OCI-LY1 (cell line): Measurements from ENCODE around the gene NFIB.

ENCODE experiments used
- H2AFZ ChIP-seq: fragments of 200-600 bp; sonication (generic), shearing (Covaris generic); 2 replicates; pipeline ENCODE4 v1.6.0; 2014; ENCODE audit warnings: antibody characterized with exemption, mild to moderate bottlenecking, low read length
- H3F3A ChIP-seq: fragments of 200-600 bp; sonication (generic), shearing (Covaris generic); 2 replicates; pipeline ENCODE4 v1.6.0; 2014; ENCODE audit warnings: mild to moderate bottlenecking, antibody characterized with exemption, low read length, moderate library complexity; ENCODE audit not compliant: insufficient read depth
- H3K27ac ChIP-seq: fragments of 200-600 bp; sonication (generic); 2 replicates; pipeline ENCODE4 v1.5.1; 2014; ENCODE audit warnings: low read length, mixed run types, mild to moderate bottlenecking, low read depth; ENCODE audit not compliant: poor library complexity, severe bottlenecking
- H3K27me3 ChIP-seq: fragments of 200-600 bp; sonication (generic); 2 replicates; pipeline ENCODE4 v1.6.0; 2014; ENCODE audit warnings: antibody characterized with exemption, mild to moderate bottlenecking, low read length, moderate library complexity; ENCODE audit not compliant: insufficient read depth
- H3K36me3 ChIP-seq: fragments of 200-600 bp; sonication (generic); 2 replicates; pipeline ENCODE4 v1.6.1; 2014; ENCODE audit warnings: mild to moderate bottlenecking, antibody characterized with exemption, low read length, moderate library complexity, mixed read lengths; ENCODE audit not compliant: insufficient read depth
- H3K4me1 ChIP-seq: fragments of 200-600 bp; sonication (generic); 2 replicates; pipeline ENCODE4 v1.5.1; 2014; ENCODE audit warnings: mild to moderate bottlenecking, low read length, moderate library complexity; ENCODE audit not compliant: insufficient read depth, severe bottlenecking
- H3K4me2 ChIP-seq: fragments of 200-600 bp; sonication (generic), shearing (Covaris generic); 2 replicates; pipeline ENCODE4 v1.6.1; 2014; ENCODE audit warnings: low read length
- H3K4me3 ChIP-seq: fragments of 200-600 bp; sonication (generic); 2 replicates; pipeline ENCODE4 v1.5.1; 2014; ENCODE audit warnings: low read length, low read depth, mild to moderate bottlenecking, mixed read lengths; ENCODE audit not compliant: poor library complexity, severe bottlenecking
- H3K79me2 ChIP-seq: fragments of 200-600 bp; shearing (Covaris generic); 2 replicates; pipeline ENCODE4 v1.6.1; 2016; ENCODE audit warnings: mixed run types, low read length, mixed read lengths; ENCODE audit not compliant: insufficient read depth
- H3K9ac ChIP-seq: fragments of 200-600 bp; sonication (generic), shearing (Covaris generic); 2 replicates; pipeline ENCODE4 v1.6.1; 2014; ENCODE audit warnings: mild to moderate bottlenecking, low read length, mixed read lengths
- H3K9me2 ChIP-seq: fragments of 200-600 bp; sonication (generic), shearing (Covaris generic); 2 replicates; pipeline ENCODE4 v1.6.1; 2014; ENCODE audit warnings: low read depth, mild to moderate bottlenecking, low read length, mixed read lengths
- H3K9me3 ChIP-seq: fragments of 200-600 bp; shearing (Covaris generic); 2 replicates; pipeline ENCODE4 v1.6.1; 2014; ENCODE audit warnings: low read length, mixed read lengths
- H4K20me1 ChIP-seq: fragments of 200-600 bp; sonication (generic), shearing (Covaris generic); 2 replicates; pipeline ENCODE4 v1.6.0; 2016; ENCODE audit warnings: mild to moderate bottlenecking, low read length; ENCODE audit not compliant: insufficient read depth
- EZH2 ChIP-seq: fragments of 200-600 bp; sonication (generic), shearing (Covaris generic); IDR thresholded peaks from 2 replicates; pipeline ENCODE4 v1.8.0; 2017; ENCODE audit warnings: borderline replicate concordance, mixed run types, mild to moderate bottlenecking, antibody characterized with exemption, low read length, moderate library complexity, mixed read lengths
- TF ChIP-seq, protein P1 (sequence below): fragments of 200-600 bp; sonication (generic), shearing (Covaris generic); IDR thresholded peaks from 2 replicates; pipeline ENCODE4 v1.5.1; 2017; ENCODE audit warnings: mild to moderate bottlenecking, antibody characterized with exemption, low read length, moderate library complexity, mixed read lengths

The NFIB gene

DNA sequence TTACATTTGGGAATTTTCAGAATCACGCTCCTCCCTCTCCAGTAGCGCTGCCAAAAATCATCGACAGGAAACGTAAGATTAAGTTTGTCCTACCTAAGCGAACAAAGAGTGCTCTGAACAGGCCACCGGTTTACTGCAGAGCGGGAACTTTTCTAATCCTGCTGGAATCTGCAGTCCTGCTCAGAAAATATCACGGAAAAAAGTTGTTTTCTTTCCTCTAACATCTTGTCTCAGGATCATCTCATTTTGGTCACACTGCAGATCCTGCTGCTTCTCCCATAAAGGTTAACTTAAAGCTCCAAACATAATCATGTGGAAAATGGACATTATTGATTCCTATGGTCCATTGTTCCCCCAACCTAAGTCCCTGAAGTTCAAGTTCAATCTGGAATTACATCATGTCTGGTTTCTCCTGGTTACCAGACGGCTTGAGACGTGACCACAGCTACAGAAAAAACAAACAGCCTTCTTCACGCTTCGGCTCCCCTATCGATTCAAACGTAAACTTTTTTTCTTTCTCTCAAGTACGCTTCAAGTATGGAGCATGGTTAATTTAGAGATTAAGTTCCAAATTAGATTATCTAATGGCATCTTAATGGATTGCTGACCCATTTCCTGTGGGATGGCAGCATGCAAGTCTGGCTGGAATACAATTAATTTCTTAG lies 217.6 kb downstream of the NFIB start:
- Histone ChIP-seq H3K9me3 (no peaks in the 10 kb centered on the region), H3K36me3 (no peaks in the 10 kb centered on the region), H4K20me1 (no peaks in the 10 kb centered on the region), H3K9ac (no peak overlapping the region), H3K4me3 (no peak overlapping the region), H3K79me2 (no peaks in the 10 kb centered on the region), H3K27me3 (no peaks in the 10 kb centered on the region), H3F3A (no peaks in the 10 kb centered on the region), H3K9me2 (no peaks in the 10 kb centered on the region), H3K27ac (no peak overlapping the region), H2AFZ (no peak overlapping the region), H3K4me1 (no peaks in the 10 kb centered on the region), H3K4me2 (no peak overlapping the region)
- TF ChIP-seq, protein P1, sequence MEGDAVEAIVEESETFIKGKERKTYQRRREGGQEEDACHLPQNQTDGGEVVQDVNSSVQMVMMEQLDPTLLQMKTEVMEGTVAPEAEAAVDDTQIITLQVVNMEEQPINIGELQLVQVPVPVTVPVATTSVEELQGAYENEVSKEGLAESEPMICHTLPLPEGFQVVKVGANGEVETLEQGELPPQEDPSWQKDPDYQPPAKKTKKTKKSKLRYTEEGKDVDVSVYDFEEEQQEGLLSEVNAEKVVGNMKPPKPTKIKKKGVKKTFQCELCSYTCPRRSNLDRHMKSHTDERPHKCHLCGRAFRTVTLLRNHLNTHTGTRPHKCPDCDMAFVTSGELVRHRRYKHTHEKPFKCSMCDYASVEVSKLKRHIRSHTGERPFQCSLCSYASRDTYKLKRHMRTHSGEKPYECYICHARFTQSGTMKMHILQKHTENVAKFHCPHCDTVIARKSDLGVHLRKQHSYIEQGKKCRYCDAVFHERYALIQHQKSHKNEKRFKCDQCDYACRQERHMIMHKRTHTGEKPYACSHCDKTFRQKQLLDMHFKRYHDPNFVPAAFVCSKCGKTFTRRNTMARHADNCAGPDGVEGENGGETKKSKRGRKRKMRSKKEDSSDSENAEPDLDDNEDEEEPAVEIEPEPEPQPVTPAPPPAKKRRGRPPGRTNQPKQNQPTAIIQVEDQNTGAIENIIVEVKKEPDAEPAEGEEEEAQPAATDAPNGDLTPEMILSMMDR: no peak
- TF ChIP-seq EZH2: no peak

DNA sequence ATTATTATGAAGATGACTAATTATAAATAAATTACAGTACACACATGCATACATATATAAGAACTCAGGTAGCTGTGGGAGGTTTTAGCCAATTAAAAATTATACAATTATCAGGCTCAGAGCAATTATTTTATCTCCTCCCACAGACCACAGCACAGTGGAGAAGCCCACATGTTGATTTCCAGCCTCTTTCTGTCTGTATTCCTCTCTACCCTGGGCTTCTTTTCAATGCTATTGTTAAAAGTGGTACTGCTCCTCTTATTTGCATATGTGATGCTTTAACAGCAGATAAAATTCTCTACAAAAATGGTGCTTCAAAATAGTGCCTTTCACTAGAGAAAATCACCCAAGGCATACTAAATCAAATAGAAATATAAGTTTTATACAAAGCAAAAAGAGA lies 218.7 kb downstream of the NFIB start:
- Histone ChIP-seq H3K79me2 (no peaks in the 10 kb centered on the region), H3K9ac (no peak overlapping the region), H3K27me3 (no peaks in the 10 kb centered on the region), H3K4me2 (no peak overlapping the region), H4K20me1 (no peaks in the 10 kb centered on the region), H3K27ac (no peak overlapping the region), H3K36me3 (no peaks in the 10 kb centered on the region), H3K4me3 (no peak overlapping the region), H3K9me2 (no peaks in the 10 kb centered on the region), H3K4me1 (no peaks in the 10 kb centered on the region), H2AFZ (no peak overlapping the region), H3F3A (no peaks in the 10 kb centered on the region), H3K9me3 (no peaks in the 10 kb centered on the region)
- TF ChIP-seq, protein P1: no peak
- TF ChIP-seq EZH2: no peak

DNA sequence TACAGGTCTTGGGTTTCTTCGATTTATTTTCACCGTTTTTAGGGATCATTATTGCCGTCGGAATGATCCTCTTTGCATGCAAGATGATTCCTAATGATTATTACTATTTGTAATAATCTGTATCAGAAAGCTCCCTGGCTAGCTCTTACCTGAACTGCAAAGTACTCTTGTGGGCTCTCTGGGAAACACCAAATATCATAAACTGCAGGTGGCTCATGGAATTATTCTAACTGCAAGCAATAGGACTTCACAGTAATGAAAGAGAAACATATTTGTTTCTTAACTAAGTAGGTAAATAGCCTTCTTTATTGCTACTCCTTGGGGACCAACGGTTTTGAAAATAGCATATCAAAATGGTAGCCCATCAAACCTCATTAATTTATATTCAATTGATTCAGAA lies 219.4 kb downstream of the NFIB start:
- Histone ChIP-seq H3K27ac (no peak overlapping the region), H2AFZ (no peak overlapping the region), H3K9me2 (no peaks in the 10 kb centered on the region), H3K4me1 (no peaks in the 10 kb centered on the region), H4K20me1 (no peaks in the 10 kb centered on the region), H3K9me3 (no peaks in the 10 kb centered on the region), H3K27me3 (no peaks in the 10 kb centered on the region), H3K4me3 (no peak overlapping the region), H3F3A (no peaks in the 10 kb centered on the region), H3K9ac (no peak overlapping the region), H3K4me2 (no peak overlapping the region), H3K79me2 (no peaks in the 10 kb centered on the region), H3K36me3 (no peaks in the 10 kb centered on the region)
- TF ChIP-seq EZH2: no peak
- TF ChIP-seq, protein P1: no peak
